ENCODE data around the gene FGG. TPM values are rescaled to one million over a fixed set of nuclear protein-coding genes. Genes with fewer than 3 reads are reported as not detected.

FGG gene
- not detected in 2 replicates for polyA plus RNA-seq (2014; cell fraction: cytosol; rRNA removed)
- not detected in 2 replicates for polyA plus RNA-seq (2014; cell fraction: nucleus; rRNA removed)

GRCh38 chr4:154612472-154613414 is at the start of gene FGG:
Gene FGG (minus strand): TSS chr4:154612656. CDS start chr4:154612609, 47 bp downstream.
- DNase-seq (ENCODE audit: low spot score) = no peak

DNA sequence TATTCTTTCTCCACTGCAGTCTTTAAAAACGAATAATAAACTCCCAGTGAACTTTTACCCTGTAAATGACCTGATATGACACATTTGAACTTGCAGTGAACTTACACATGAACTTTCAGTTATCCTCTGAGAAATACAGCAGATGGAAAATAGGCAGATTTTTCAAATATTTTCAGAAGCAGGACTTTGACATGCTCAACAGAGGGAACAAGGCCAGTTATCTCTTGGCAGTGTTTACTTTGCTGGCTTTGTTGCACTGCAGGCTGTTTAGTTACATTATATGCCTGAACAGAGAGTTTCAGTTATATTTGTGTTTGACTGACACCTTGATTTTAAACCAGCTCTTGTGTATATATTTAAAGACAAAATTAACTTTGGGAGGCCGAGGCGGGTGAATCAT is 47.6 kb upstream of the FGG start:
- no peak for DNase-seq (ENCODE audit: low spot score)

DNA sequence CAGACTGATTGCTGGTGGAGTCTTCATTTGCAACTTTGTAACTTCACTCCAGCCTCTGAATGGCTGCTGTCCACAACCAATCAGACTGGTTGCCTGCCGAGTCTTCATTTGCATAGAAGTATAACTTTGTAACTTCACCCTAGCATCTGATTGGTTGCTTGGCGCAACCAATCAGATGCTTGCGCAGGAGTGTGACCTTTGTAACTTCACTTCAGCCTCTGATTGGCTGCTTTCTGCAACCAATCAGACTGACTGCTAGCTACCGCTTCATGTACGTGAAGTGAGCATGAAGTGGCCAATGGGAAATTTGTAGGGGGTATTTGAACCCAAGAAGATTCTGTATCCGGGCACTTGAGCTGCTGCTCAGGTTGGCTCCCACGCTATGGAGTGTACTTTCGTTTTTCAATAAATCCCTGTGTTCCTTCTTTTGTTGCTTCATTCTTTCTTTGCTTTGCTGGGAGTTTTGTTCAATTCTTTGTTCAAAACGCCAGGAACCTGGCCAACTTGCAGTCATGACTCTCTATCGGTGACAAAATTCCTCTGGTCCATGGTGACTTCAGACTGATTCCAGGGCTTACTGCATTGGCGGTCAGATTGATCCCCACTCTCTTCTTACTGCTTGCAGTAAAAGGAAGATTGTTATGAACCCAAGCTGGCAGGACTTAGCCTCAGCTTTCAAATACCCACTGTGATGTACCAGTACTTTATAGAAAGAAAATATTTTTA is 46.4 kb upstream of the FGG start:
- DNase-seq (ENCODE audit: low spot score) = no peak

- no peak for DNase-seq (ENCODE audit: low spot score)
These were observed 31.0 kb upstream of the FGG start for GRCh38 chr4:154643493-154643892.

GRCh38 chr4:154642373-154643009 is 30.0 kb upstream of the FGG start:
- DNase-seq (ENCODE audit: low spot score) = no peak

GRCh38 chr4:154640999-154641398 is 28.5 kb upstream of the FGG start:
- no peak for DNase-seq (ENCODE audit: low spot score)

- DNase-seq (ENCODE audit: low spot score) = no peak
These were observed 21.6 kb upstream of the FGG start for GRCh38 chr4:154634058-154634457.

- DNase-seq (ENCODE audit: low spot score) = no peak
These were observed 19.4 kb upstream of the FGG start for GRCh38 chr4:154631828-154632227.

- DNase-seq (ENCODE audit: low spot score) = no peak
These were observed 17.9 kb upstream of the FGG start for GRCh38 chr4:154630324-154630723.

GRCh38 chr4:154626793-154627484 is 14.5 kb upstream of the FGG start:
- DNase-seq (ENCODE audit: low spot score) = peak; percentile 43

DNA sequence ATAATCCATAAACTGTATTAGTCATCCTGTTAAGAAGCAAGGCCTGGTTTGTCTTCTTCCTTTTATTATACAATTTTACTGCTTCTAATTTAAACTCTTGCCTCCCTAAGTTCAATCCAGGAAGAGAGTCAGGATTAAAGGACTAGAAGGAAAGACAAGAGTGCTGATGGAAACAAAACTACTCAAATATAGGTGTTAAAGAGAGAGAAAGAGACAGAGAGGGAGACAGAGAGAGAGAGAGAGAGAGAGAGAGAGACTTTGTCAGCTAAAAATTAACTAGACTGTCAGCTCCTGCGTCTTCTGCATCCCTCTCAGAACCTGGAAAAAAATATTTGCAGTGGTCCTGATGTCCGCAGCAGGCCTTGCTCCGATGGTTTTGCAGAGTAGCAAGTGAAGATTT is 13.5 kb upstream of the FGG start:
- no peak for DNase-seq (ENCODE audit: low spot score)

GRCh38 chr4:154623995-154624394 is 11.5 kb upstream of the FGG start:
- DNase-seq (ENCODE audit: low spot score) = no peak

DNA sequence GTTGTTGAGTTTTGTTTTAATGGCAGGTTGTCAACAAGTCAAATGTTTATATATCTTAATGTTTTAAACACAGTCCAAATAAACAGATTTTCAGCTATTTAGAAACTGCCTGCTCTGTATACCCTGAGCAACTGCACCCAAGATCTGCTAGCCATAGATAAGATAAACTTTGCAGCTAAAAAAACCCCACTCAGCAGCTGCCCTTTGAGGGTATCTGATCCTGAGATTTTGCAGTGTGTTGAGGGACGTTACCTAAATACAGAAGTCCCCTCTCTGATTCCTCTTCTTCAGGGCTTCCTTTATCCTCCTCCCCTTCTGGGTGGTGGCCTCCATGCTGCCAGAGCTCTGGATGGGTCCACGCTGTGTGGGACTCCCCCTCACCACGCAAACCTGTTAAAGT is 11.0 kb upstream of the FGG start:
- DNase-seq (ENCODE audit: low spot score) = no peak

DNA sequence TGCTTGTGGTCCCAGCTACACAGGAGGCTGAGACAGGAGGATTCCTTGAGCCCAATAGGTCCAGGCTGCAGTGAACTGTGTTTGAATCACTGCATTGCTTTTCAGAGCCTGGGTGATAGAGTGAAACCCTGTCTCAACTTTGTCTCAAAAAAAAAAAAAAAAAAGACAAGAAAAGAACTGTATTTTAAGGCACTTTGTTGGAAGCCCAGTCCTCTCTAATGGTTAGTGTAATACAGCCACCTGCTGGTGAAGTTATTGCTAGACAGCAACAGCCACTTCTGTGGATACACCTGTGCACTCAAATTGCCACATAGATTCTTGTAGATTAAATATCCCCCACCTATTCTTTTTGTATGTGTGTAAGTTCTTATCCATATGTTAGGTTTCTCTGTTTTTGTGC is 10.1 kb upstream of the FGG start:
- DNase-seq (ENCODE audit: low spot score) = peak; percentile 7

GRCh38 chr4:154620111-154620510 is 7.7 kb upstream of the FGG start:
- DNase-seq (ENCODE audit: low spot score) = no peak

- DNase-seq (ENCODE audit: low spot score) = peak; percentile 36
These were observed 6.4 kb upstream of the FGG start for GRCh38 chr4:154618708-154619315.

DNA sequence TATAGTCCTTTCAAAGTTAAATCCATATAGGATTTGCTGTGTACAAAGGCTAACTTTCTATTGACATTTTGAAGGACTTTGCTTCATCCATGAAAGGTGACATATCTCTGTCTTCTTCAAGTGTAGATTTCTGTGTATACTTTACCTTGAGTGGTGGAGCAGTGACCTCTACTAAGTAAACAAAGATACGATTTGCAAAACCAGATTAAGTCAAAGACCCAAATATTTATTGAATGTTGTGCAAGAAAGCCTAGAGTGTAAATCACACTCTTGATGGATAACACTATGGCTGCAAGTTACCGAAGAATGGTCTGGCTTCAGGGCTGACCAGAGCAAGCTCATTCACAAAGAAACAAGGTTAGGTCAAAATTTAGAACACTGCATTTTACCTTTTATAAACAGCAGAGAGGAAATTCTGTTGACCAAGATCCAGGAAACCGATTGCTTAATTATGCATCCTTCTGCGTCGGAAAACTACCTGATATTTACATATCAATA is 5.4 kb upstream of the FGG start:
- no peak for DNase-seq (ENCODE audit: low spot score)

- no peak for DNase-seq (ENCODE audit: low spot score)
These were observed 4.3 kb upstream of the FGG start for GRCh38 chr4:154616731-154617130.

DNA sequence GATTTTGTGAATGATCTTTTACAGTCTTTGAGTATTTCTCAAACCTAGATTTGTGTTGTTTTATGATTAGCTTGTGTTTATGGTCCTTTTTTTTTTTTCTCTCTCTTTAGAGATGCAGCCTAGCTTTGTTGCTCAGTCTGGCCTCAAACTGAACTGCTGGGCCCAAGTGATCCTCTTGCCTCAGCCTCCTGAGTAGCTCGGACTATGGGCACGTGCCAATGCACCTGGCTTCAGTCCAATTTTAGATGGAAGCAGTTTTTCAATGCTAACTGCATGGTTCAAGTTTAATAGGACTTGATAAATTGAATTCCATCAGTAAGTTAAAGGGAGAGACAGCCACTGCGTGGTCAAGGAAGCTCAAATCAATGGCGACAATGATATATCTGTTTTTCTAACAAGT is 3.8 kb upstream of the FGG start:
- DNase-seq (ENCODE audit: low spot score) = no peak

DNA sequence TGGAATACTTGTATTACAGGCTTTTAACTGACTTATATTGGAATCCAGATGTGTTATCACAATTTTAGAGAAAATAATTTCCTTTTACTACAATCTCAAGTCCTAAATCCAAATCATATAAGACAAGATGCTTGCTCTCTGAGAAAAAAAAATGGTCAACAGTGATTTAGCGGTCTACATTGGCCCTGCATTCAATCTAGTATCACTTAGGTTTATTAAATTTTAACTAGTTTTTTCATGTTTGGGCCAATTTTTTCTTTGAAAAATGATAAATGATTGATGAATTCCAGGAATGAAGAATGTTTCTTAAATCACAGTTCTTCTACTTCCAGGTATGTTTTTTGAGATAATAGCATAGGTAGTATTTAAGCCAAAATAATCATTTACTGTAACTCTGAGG is 2.8 kb upstream of the FGG start:
- no peak for DNase-seq (ENCODE audit: low spot score)

GRCh38 chr4:154614306-154614705 is 1.9 kb upstream of the FGG start:
- no peak for DNase-seq (ENCODE audit: low spot score)

Measured in SK-N-DZ (cell line).